Measurements from ENCODE around the gene CYP24A1.

The CYP24A1 gene

DNA sequence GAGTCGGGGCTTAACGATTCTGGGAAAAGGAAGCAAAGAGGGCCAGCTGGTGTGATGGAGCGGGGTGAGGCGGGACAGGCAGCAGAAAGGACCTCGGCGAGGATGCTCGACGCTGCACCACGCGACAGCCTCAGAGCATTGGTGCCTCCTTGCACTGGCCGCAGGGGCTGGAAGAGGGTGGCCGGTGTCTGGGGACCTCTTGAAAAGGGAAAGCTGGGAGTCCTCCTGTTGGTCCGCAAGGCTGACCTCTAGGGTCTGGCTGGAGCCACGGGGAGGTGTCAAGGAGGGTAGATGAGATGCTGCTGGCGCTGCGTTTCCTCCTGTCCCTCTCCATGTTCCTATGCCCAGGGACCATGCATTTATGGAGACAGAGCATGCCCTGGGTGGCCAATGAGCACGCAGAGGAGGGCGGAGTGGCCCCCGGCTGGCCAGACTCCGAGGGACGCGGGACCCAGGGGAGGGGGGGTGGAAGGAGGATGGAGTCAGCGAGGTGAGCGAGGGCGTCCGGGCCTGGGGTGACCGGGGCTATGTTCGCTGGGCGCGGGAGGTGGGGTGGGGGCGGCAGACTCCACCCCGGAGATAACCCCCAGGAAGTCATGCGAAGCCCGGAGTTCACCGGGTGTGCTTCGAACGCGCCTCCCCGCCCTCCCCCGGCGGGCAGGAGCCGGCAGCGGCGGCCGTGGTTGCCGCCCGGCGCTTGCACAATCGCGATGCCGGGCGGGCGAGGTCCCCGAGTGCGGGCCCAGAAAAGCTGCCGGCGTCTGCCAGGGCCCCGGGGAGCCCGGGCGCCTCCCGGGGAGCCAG lies at the start of gene CYP24A1:
CYP24A1 (minus strand) TSS at position 334 of the 804 bp plus-strand sequence. CDS start 407 bp downstream, outside the sequence.
- DNase-seq (ENCODE audit: low read depth) = no peak

DNA sequence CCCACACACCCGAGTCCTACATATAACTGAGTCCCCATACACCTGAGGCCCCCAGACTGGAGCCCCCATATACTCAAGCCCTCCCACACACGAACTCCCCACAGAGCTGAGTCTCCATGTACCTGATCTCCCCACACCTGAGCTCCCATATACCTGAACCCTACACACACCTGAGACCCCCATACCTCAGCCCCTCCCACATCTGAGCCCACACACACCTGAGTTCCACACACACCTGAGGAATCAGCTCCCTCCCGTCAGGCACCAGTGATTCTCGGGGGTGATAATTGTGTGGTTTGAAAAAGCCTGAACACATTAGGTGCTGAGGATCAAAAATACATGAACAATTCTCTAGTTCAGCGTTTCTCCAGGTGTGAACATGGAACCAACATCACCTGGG lies 49.5 kb upstream of the CYP24A1 start:
- no peak for DNase-seq (ENCODE audit: low read depth)

DNA sequence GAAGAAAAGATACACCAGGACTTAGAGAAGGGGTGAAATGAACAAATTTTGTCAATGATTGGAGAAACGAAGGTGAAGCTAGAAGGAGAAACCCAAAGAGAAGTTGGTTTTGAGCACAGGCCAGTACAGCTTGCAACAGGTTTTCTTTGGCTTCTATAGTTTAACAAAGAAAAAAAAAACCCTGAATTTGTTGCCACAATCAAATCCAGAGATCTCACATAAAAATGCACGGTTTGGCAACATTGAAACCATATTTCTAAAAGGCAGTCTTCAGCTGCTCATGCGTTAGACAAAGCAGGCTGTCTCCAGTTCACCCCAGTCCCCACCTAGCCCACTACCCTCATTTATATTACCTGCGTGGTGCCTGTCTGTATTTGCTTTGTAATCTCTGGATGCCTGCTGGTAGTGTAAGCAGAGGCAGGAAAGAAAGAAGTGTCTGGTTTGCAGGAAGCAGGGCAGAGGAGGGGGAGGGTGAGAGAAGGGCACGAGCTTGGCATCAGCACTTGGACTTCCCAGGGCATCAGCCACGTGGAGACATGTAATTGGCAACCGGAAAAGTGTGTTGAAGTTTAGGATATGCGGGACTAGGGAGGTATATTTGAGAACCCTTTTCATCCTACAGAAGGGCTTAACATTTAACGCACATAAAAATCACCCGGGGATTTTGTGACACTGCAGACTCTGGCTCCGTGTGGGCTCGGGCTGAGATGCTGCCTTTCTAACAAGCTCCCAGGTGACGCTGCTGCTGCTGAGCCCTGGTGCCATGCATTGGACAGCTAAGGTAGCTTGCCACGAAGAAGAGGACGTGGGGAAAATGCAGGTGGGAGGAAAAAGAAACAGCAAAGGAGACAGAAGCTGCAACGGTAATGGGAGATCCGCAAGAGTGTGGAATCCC lies 48.5 kb upstream of the CYP24A1 start:
- DNase-seq (ENCODE audit: low read depth) = no peak

DNA sequence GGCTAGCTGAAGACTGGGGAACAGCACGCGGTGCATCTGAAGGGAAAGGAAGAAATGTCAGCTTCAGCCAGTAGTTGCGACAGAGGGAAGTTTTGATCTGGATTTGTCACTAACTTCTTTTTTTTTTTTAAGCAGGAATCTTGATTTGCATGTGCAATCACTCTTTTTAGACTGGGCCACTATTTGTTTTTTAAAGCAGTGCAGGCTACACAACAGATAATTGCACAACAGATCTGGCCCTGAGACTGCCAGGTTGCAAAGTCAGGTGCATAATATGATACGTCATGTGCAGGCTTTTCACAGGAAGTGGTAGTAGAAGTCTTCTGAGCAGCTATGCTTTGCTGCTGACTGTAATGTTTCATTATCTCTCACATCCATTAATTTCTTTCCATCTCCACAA lies 47.6 kb upstream of the CYP24A1 start:
- peak; percentile 31 for DNase-seq (ENCODE audit: low read depth)

DNA sequence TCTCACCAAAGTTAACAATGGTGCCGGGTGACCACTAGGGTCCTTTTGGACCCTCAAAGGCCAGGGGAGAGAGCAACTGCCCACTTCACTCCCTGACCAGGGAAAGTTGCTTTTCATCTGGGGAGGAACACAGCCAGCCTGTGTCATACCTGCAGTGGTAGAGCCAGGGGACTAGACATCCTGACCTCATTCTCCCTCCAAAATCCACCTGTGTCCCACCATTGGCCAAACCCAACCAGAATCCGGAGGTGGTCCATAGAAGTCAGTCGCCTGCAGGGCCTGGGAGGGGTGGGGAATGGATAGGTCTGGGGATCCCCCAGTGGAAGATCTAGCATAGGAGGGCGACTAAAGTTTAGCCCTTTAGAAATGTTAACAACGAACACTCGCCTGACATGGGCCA lies 46.9 kb upstream of the CYP24A1 start:
- DNase-seq (ENCODE audit: low read depth) = no peak

GRCh38 chr20:54219751-54220426 lies 46.1 kb upstream of the CYP24A1 start:
- peak; percentile 46 for DNase-seq (ENCODE audit: low read depth)

- DNase-seq (ENCODE audit: low read depth) = no peak
Observed at GRCh38 chr20:54218470-54218869, 44.7 kb upstream of the CYP24A1 start.

- no peak for DNase-seq (ENCODE audit: low read depth)
Observed at GRCh38 chr20:54217762-54218161, 44.0 kb upstream of the CYP24A1 start.

DNA sequence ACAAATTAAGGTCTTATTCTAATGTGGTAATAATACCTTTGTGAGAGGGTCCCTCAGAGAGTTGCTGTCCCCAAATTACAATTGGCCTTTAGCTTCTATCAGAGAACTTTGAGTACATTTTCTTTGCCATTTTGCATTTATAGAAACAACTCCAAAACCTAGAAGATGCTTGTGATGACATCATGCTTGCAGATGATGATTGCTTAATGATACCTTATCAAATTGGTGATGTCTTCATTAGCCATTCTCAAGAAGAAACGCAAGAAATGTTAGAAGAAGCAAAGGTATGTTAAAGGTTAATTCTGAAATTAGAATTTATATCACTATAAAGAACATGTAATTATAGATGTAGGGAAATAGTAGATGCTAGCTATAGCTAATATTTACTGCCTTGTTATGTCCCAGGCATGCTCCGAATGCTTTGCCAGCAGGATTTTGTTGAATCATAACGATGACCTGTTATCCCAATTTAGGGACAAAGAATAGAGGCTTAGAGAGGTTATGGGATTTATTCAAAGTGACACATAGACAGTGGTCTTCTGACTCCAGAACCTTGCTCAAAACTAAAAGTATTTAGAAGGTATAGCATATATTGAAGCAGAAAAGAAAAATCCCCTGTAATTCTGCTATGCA lies 41.5 kb upstream of the CYP24A1 start:
- DNase-seq (ENCODE audit: low read depth) = no peak

DNA sequence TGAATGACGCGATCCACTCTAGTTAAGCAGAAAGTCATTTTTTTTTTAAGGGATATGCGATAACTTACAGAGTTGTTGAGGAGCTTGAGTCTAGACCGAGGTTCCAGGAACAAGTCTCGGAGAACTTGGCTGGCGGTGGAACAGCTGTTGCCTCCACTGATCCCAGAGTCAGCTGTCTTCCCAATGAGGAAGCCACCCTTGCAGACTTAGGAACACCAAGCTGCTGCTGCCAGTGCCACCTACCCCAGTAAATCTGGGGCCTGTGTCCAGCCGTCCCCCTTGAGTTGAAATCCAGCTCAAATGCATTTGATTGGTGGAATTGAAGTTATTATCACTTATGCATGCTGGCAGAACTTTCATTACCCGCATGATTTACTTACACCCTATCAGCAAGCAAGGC lies 40.8 kb upstream of the CYP24A1 start:
- no peak for DNase-seq (ENCODE audit: low read depth)

GRCh38 chr20:54212871-54213270 lies 39.1 kb upstream of the CYP24A1 start:
- DNase-seq (ENCODE audit: low read depth) = peak; percentile 23

GRCh38 chr20:54212226-54212625 lies 38.4 kb upstream of the CYP24A1 start:
- DNase-seq (ENCODE audit: low read depth) = peak; percentile 75

DNA sequence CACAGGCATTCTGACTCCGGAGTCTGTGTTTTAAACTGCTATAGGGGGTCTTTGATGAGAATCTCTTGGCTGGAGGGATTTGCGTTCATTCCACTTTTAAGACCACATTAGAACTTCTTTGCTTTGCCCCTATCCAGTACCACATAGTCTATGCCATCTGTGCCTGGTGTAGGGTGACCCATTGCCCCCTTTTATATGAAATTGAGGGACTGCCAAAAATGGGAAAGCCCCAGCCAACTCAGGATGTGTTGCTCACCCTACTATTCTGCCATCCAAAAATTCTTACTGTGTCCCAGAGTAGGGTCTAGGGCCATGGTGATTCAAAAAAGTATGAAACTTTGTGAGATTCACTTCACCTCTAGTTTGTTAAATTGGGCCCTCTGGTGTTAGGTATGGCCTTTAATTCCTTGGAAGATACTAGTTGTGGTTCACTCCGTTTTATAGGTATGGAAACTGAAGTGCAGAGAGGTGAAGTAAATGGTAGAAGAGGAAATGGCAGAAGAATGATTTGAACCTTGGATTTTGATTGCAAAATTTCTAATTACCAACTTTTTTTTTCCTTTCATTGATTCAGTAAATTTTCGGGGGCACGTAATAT lies 35.5 kb upstream of the CYP24A1 start:
- DNase-seq (ENCODE audit: low read depth) = no peak

DNA sequence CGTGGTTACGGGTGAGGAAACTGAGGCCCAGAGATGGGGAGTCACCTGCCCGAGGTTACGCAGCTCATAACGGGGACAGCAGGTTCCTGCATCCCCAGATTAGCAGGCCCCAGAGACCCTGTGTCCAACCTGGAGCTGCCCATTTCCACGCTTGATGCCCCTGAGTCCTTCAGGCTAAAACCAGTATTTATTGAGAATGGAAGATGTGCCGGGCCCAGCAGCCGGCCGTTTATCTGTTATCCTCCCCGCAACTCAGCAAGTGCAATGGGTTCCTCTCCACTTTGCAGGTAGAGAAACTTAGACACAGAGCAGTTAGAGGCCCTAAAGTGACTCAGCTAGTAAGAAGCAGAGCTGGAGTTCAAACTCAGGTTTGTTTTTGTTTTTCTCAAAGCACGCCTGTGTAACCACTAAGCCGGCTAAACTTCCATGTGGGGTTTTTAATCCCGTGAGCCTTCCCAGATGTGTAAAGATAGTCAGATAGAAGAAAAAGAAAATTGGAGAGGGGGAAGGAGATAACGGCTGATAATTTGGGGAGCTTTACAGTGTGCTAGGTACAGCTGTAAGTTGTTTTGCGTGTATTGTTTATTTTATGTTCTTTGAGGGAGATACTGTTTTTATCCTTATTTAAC lies 34.9 kb upstream of the CYP24A1 start:
- peak; percentile 88 for DNase-seq (ENCODE audit: low read depth)

GRCh38 chr20:54207743-54208547 lies 34.2 kb upstream of the CYP24A1 start, which contains the start of gene PFDN4:
Gene PFDN4, plus strand, starts transcription at chr20:54208087. Its CDS starts 14 bp downstream, at chr20:54208101.
- DNase-seq (ENCODE audit: low read depth) = peak; percentile 86

DNA sequence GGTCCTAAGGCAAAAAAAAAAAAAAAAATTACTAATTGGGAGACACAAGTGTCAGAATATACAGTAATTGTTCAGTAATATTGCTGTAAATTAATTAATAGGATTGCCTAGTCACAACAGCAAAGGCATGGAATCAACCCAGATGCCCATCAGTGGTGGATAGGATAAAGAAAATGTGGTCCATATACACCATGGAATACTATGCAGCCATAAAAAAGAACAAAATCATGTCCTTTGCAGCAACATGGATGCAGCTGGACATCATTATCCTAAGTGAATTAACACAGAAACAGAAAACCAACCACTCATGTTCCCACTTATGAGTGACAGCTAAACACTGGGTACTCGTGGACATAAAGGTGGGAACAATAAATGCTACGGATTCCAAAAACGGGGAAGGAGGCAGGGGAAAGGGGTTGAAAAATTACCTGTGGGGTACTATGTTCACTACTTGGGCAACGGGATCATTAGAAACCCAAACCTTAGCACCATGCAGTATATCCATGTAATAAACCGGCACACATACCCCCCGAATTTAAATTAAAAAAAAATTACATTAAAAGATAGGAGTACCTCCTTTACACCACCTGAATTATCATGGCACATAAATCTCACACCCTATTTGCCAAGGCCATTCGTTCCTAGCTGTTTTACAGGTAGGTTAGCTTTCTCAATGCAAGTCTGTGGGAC lies 33.4 kb upstream of the CYP24A1 start:
- DNase-seq (ENCODE audit: low read depth) = no peak

GRCh38 chr20:54205450-54205849 lies 31.7 kb upstream of the CYP24A1 start:
- DNase-seq (ENCODE audit: low read depth) = no peak

DNA sequence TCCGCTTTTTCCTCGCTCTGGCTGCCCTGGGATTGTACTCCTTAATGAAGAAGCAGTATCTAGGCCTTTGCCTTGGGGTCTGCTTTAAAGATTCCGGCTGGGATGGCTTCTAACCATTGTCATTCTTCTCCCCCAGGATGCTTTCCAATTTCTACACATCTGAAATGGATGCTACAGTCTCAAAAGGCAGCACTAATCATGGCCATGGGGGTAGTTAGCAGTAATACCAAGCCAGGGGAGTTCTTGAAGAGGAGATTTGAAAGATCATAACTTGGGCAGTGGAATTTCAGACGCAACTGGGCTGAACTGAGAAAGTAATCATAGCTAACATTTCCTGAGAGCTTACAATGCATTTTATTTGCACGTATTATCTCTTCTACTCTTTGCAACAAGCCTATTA lies 30.7 kb upstream of the CYP24A1 start:
- DNase-seq (ENCODE audit: low read depth) = no peak

DNA sequence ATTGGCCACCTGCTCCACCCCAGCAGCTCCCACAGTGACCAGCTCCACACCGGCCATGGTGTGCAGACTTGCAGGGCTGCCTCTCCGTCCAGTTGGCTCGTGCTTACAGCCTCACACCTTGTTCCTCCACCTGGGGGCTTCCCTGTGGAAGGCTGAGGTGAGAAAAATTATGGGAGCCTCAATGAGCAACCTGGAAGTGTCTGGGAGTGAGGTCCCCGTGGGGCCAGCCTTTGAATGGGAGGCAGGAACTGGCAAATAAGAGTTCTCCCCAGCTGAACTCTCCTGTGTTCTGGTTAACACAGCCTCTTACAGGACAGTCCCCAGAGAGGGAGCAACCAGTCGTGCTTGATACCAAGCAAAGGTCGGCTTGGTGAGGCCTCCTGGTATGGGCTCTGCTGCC lies 30.3 kb upstream of the CYP24A1 start:
- no peak for DNase-seq (ENCODE audit: low read depth)

DNA sequence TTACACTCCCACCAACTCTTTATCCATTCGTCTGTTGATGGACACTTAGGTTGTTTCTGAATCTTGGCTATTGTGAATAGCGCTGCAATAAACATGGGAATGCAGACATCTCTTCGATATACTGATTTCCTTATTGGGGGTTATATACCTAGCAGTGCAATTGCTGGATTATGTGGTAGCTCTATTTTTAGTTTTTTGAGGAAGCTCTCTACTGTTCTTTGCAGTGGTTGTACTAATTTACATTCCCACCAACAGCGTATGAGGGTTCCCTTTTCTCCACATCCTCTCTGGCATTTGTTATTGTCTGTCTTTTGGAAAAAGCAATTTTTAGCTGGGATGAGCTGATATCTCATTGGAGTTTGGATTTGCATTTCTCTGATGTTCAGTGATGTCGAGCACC lies 29.5 kb upstream of the CYP24A1 start:
- DNase-seq (ENCODE audit: low read depth) = no peak

Measured in iris pigment epithelial cell (primary cell).